ENCODE measurements around the gene OR2K2. TPM values are rescaled to one million over a fixed set of nuclear protein-coding genes. Genes with fewer than 3 reads are reported as not detected.

Gene OR2K2, protein sequence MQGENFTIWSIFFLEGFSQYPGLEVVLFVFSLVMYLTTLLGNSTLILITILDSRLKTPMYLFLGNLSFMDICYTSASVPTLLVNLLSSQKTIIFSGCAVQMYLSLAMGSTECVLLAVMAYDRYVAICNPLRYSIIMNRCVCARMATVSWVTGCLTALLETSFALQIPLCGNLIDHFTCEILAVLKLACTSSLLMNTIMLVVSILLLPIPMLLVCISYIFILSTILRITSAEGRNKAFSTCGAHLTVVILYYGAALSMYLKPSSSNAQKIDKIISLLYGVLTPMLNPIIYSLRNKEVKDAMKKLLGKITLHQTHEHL
- polyA plus RNA-seq (2011; rRNA removed) (not detected in 2 replicates), polyA plus RNA-seq (2017; fragmentation: RNase III; extraction: RNeasy Plus Mini Kit Qiagen cat#74134 plus additional on column Dnase treatment) (not detected in 3 replicates), polyA minus RNA-seq (2011; rRNA and poly(A)+ RNA removed) (not detected in 2 replicates)
- not detected in 2 replicates for polyA plus RNA-seq (2012; cell fraction: cytosol; rRNA removed)
- 0.05 TPM in 1 of 2 replicates, not detected in the other for polyA plus RNA-seq (2012; cell fraction: nucleus; rRNA removed)

DNA sequence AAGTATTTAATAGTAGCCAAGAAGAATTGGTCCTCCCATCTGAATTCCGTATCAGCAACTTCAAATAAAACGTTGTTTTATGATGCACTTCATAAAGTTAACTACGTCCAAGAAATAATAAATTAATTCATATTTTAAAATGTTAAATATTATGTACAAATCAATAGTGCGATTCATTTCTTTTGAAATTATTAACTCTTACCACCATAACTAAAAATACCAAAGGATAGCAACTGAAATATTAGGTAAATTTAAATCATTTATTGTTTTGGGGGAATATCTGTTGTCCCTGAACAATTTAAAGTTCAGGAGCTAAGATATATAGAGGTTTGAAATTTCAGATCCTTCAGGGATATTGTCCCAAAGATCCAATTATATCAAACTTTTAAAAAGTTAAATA, at the start of gene OR2K2:
TSS of gene OR2K2 (minus strand) at position 101 of the 400 bp plus-strand sequence. CDS start 1,791 bp downstream, outside the sequence.
- POLR2A ChIA-PET = no interaction called here

GRCh38 chr9:111375817-111376564, 46.0 kb upstream of the OR2K2 start:
- no peaks in the 10 kb centered on the region for H3K9me3 ChIP-seq
- no peak overlapping the region; the same call in 2 of the 3 replicates for H3K4me2 ChIP-seq
- CTCF ChIA-PET = interaction anchor here (1.0 to 1.7 kb wide), 3 partner anchors 10 to 55 kb away, joined by 3 to 4 read pairs (median 3); no protein-coding TSS in a partner anchor
- H3K27ac ChIP-seq = no peak overlapping the region
- POLR2A ChIA-PET = no interaction called here
- WGBS (ENCODE audit: missing lambda C conversion rate) = 90% methylated on average over 3 of the region's 3 CpGs
- no peak overlapping the region for H3K4me3 ChIP-seq
- ATAC-seq (no peak), DNase-seq (ENCODE audit: low read depth in 1 of 2, low spot score in 1 of 2) (no peak), FAIRE-seq (no peak)
- peaks cover 15% of the 10 kb centered on the region; the same call in 2 of the 3 replicates for H3K4me1 ChIP-seq
- TF ChIP-seq TFCP2L1 (CRISPR knock-in tag; IDR thresholded peaks at IDR 0.05) (no peak), PBX3 (IDR thresholded peaks at IDR 0.05) (no peak), BHLHE40 (IDR thresholded peaks at IDR 0.05; ENCODE audit: low read depth, low read length) (no peak), JUN (IDR thresholded peaks at IDR 0.05) (no peak), MAZ (IDR thresholded peaks at IDR 0.05; ENCODE audit: borderline replicate concordance, low read depth, low read length) (no peak), EP300 (IDR thresholded peaks at IDR 0.05) (no peak), FOXS1 (CRISPR knock-in tag; IDR thresholded peaks at IDR 0.05) (no peak), KDM5A (IDR thresholded peaks at IDR 0.05) (no peak), EHF (CRISPR knock-in tag; IDR thresholded peaks at IDR 0.05) (no peak), CHD2 (IDR thresholded peaks at IDR 0.05; ENCODE audit: low read length, partially characterized antibody) (no peak), REST (IDR thresholded peaks at IDR 0.05) (no peak)
- TF ChIP-seq, protein P1, sequence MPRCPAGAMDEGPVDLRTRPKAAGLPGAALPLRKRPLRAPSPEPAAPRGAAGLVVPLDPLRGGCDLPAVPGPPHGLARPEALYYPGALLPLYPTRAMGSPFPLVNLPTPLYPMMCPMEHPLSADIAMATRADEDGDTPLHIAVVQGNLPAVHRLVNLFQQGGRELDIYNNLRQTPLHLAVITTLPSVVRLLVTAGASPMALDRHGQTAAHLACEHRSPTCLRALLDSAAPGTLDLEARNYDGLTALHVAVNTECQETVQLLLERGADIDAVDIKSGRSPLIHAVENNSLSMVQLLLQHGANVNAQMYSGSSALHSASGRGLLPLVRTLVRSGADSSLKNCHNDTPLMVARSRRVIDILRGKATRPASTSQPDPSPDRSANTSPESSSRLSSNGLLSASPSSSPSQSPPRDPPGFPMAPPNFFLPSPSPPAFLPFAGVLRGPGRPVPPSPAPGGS (IDR thresholded peaks at IDR 0.05) = no peak
- TF ChIP-seq, protein P2, sequence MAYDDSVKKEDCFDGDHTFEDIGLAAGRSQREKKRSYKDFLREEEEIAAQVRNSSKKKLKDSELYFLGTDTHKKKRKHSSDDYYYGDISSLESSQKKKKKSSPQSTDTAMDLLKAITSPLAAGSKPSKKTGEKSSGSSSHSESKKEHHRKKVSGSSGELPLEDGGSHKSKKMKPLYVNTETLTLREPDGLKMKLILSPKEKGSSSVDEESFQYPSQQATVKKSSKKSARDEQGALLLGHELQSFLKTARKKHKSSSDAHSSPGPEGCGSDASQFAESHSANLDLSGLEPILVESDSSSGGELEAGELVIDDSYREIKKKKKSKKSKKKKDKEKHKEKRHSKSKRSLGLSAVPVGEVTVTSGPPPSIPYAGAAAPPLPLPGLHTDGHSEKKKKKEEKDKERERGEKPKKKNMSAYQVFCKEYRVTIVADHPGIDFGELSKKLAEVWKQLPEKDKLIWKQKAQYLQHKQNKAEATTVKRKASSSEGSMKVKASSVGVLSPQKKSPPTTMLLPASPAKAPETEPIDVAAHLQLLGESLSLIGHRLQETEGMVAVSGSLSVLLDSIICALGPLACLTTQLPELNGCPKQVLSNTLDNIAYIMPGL (CRISPR knock-in tag; IDR thresholded peaks at IDR 0.05; ENCODE audit: borderline replicate concordance) = no peak
- TF ChIP-seq, protein P3, sequence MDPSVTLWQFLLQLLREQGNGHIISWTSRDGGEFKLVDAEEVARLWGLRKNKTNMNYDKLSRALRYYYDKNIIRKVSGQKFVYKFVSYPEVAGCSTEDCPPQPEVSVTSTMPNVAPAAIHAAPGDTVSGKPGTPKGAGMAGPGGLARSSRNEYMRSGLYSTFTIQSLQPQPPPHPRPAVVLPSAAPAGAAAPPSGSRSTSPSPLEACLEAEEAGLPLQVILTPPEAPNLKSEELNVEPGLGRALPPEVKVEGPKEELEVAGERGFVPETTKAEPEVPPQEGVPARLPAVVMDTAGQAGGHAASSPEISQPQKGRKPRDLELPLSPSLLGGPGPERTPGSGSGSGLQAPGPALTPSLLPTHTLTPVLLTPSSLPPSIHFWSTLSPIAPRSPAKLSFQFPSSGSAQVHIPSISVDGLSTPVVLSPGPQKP (IDR thresholded peaks at IDR 0.05; ENCODE audit: low read depth, low read length) = no peak

More for the DNA sequence above, at the start of gene OR2K2:
- FAIRE-seq = no peak
- TF ChIP-seq POLR2AphosphoS2 (conservative IDR thresholded peaks at IDR 0.05; ENCODE audit: low read length) (no peak), EHMT2 (IDR thresholded peaks at IDR 0.05; ENCODE audit: low read depth) (no peak), JUNB (IDR thresholded peaks at IDR 0.05) (no peak), RAD21 (conservative IDR thresholded peaks at IDR 0.05 in 1 of 2, IDR thresholded peaks at IDR 0.05 in 1 of 2) (no peak), POLR2A (IDR thresholded peaks at IDR 0.05; ENCODE audit: low read length) (no peak), BHLHE40 (IDR thresholded peaks at IDR 0.05; ENCODE audit: low read depth, low read length) (no peak), NFE2L2 (conservative IDR thresholded peaks at IDR 0.05; ENCODE audit: low read length) (no peak), JUN (IDR thresholded peaks at IDR 0.05) (no peak), SMC3 (IDR thresholded peaks at IDR 0.05) (no peak), PBX3 (IDR thresholded peaks at IDR 0.05) (no peak), ZFP36 (IDR thresholded peaks at IDR 0.05; ENCODE audit: borderline replicate concordance, partially characterized antibody) (no peak), CBX2 (IDR thresholded peaks at IDR 0.05; ENCODE audit: borderline replicate concordance, low read depth) (no peak)
- TF ChIP-seq, protein P4, sequence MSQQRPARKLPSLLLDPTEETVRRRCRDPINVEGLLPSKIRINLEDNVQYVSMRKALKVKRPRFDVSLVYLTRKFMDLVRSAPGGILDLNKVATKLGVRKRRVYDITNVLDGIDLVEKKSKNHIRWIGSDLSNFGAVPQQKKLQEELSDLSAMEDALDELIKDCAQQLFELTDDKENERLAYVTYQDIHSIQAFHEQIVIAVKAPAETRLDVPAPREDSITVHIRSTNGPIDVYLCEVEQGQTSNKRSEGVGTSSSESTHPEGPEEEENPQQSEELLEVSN (IDR thresholded peaks at IDR 0.05; ENCODE audit: borderline replicate concordance, low read depth) = no peak
- Histone ChIP-seq H3K27ac (no peak within 1 kb of the TSS), H3K4me1 (peaks cover 4% of the 10 kb centered on the region; the same call in 1 of the 3 replicates), H3K9me3 (no peaks in the 10 kb centered on the region; the same call in 2 of the 3 replicates), H3K4me3 (no peak within 1 kb of the TSS), H3K4me2 (no peak within 1 kb of the TSS)
- ATAC-seq = no peak
- CTCF ChIA-PET = interaction anchor here (0.6 kb wide), 1 partner anchor 354 kb away, joined by 3 read pairs; no protein-coding TSS in a partner anchor
- 70% methylated on average over 4 of the region's 4 CpGs for WGBS (ENCODE audit: missing lambda C conversion rate)
- DNase-seq (ENCODE audit: low read depth in 1 of 2, low spot score in 1 of 2) = no peak
